ENCODE measurements around the gene CLPX. TPM values are rescaled to one million over a fixed set of nuclear protein-coding genes. Genes with fewer than 3 reads are reported as not detected.
"Not testable (repeated sequence)": the region's sequence is repeated elsewhere in the genome, so short reads cannot be mapped to it uniquely, and the experiment has no call there.

Gene CLPX
- polyA plus RNA-seq, 4 donors, result 13.2 to 45.9 (median 18.4) TPM

DNA sequence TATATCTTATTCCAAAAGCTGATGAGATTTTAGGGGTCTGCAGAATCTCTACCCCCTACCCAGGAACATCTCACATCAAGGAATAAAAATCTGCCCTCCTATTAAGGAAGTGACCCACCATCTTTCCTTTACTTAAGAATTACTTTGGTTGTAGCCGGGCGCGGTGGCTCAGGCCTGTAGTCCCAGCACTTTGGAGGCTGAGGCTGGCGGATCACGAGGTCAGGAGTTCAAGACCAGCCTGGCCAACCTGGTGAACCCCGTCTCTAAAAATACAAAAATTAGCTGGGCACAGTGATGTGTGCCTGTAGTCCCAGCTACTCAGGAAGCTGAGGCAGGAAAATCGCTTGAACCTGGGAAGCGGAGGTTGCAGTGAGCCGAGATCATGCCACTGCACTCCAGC is 3.3 kb upstream of the CLPX start:
- not testable (repeated sequence) for H3K36me3 ChIP-seq (ENCODE audit: control insufficient read depth in 3 of 3, insufficient read depth in 2 of 3, low read depth in 1 of 3, low read length in 3 of 3); H3K4me1 ChIP-seq (ENCODE audit: control insufficient read depth in 3 of 3, insufficient read depth in 2 of 3, low read depth in 1 of 3, low read length in 2 of 3); DNase-seq; H3K9me3 ChIP-seq (ENCODE audit: control insufficient read depth in 2 of 2, insufficient read depth in 1 of 2, low read depth in 1 of 2, low read length in 1 of 2); FAIRE-seq; H3K27ac ChIP-seq (ENCODE audit: low read depth in 1 of 3, low read length in 2 of 3); H3K4me3 ChIP-seq (ENCODE audit: low read depth in 1 of 3, low read length in 3 of 3); H3K27me3 ChIP-seq (ENCODE audit: control insufficient read depth in 3 of 3, insufficient read depth in 3 of 3, low read length in 3 of 3)
- WGBS, 3 donors, result 84 to 90% (median 85%) methylated on average over 9 of the region's 9 CpGs

DNA sequence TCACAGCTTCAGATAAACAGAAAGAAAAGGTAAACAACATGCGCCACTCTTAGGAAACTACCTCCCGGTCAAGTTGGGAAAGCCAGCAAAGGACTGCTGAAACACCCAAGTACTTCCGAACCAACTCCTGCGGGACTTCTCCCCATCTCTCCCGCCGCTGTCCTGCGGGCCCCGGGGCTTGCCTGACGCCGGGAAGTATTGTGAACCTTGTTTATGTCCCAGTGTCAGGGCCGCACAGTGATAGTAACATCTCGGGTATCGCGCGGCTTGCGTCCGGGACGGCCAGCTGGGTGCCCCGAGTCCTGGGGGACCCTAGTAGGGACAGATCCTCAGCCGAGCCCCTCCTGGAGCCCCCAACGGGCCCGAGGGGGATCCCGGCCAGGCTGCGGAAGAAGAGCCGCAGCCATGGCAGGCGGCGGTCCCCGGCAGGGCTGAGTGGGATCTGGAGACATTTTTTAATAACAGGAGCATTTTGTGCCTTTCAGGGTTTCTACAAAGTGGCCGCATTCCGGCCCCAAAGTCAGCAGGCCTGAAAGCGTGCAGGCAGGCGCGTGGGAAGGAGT is 756 bp downstream of the CLPX start:
- Histone ChIP-seq H3K9me3 (ENCODE audit: control insufficient read depth in 2 of 2, insufficient read depth in 1 of 2, low read depth in 1 of 2, low read length in 1 of 2) (no peaks in the 10 kb centered on the region), H3K27ac (ENCODE audit: low read depth in 1 of 3, low read length in 2 of 3) (peak overlapping the region; percentile 95 to 98 (median 95)), H3K4me1 (ENCODE audit: control insufficient read depth in 3 of 3, insufficient read depth in 2 of 3, low read depth in 1 of 3, low read length in 2 of 3) (peaks cover 0 to 5% (median 2%) of the 10 kb centered on the region in 3 donors), H3K36me3 (ENCODE audit: control insufficient read depth in 3 of 3, insufficient read depth in 2 of 3, low read depth in 1 of 3, low read length in 3 of 3) (peaks cover 0 to 5% (median 1%) of the 10 kb centered on the region in 3 donors), H3K4me3 (ENCODE audit: low read depth in 1 of 3, low read length in 3 of 3) (peak overlapping the region; percentile 80 to 95 (median 95)), H3K27me3 (ENCODE audit: control insufficient read depth in 3 of 3, insufficient read depth in 3 of 3, low read length in 3 of 3) (no peaks in the 10 kb centered on the region)
- FAIRE-seq (no peak), DNase-seq (peak; percentile 60 to 84)
- WGBS, 3 donors, result 0% methylated on average over 28 to 33 of the region's 33 CpGs

DNA sequence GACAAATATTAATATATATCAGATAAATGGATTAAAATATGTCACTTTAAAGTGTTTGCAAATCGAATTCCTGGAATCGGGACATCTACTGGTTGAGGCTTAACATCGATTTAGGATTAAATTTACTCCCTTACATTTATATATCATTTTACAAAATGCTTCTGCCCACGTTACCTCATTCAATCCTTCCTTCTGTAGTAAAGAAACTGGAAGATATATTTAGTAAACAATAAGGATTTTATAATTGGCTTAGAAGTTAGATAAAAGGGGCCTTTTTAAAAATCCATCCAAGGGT is 1.3 kb downstream of the CLPX start:
- H3K4me3 ChIP-seq (ENCODE audit: low read depth in 1 of 3, low read length in 3 of 3), result peak overlapping the region in 2 of 3 donors; percentile 80 to 95
- no peak for FAIRE-seq
- 2 to 4% (median 3%) methylated on average over 4 of the region's 4 CpGs for WGBS, 3 donors
- no peaks in the 10 kb centered on the region for H3K9me3 ChIP-seq (ENCODE audit: control insufficient read depth in 2 of 2, insufficient read depth in 1 of 2, low read depth in 1 of 2, low read length in 1 of 2)
- H3K27me3 ChIP-seq (ENCODE audit: control insufficient read depth in 3 of 3, insufficient read depth in 3 of 3, low read length in 3 of 3), result no peaks in the 10 kb centered on the region
- H3K36me3 ChIP-seq (ENCODE audit: control insufficient read depth in 3 of 3, insufficient read depth in 2 of 3, low read depth in 1 of 3, low read length in 3 of 3), result peaks cover 0 to 6% (median 2%) of the 10 kb centered on the region in 3 donors
- H3K4me1 ChIP-seq (ENCODE audit: control insufficient read depth in 3 of 3, insufficient read depth in 2 of 3, low read depth in 1 of 3, low read length in 2 of 3), result peaks cover 0 to 5% (median 2%) of the 10 kb centered on the region in 3 donors
- H3K27ac ChIP-seq (ENCODE audit: low read depth in 1 of 3, low read length in 2 of 3), result peak overlapping the region; percentile 34 to 95 (median 95)
- no peak for DNase-seq

DNA sequence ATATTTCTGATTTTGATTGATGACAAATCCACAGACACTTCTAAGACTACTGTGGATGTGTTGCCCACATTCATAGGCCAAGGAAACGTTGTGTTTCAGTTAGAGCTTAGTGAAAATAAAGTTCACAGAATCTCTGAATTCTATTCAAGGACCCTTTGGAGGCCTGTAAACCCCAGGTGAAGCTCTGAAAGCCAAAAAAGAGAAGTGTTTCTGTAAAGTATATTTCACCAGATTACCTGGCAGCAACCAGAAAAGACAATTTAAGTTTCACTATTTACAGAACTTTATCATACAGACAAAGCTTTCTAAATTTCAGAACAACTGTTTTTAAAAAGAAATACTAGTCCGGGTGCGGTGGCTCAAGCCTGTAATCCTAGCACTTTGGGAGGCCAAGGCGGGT is 2.6 kb downstream of the CLPX start:
- peaks cover 0 to 5% (median 2%) of the 10 kb centered on the region in 3 donors for H3K4me1 ChIP-seq (ENCODE audit: control insufficient read depth in 3 of 3, insufficient read depth in 2 of 3, low read depth in 1 of 3, low read length in 2 of 3)
- H3K27ac ChIP-seq (ENCODE audit: low read depth in 1 of 3, low read length in 2 of 3), result no peak overlapping the region
- H3K27me3 ChIP-seq (ENCODE audit: control insufficient read depth in 3 of 3, insufficient read depth in 3 of 3, low read length in 3 of 3), result no peaks in the 10 kb centered on the region
- DNase-seq (no peak), FAIRE-seq (no peak)
- peaks cover 0 to 15% (median 6%) of the 10 kb centered on the region in 3 donors for H3K36me3 ChIP-seq (ENCODE audit: control insufficient read depth in 3 of 3, insufficient read depth in 2 of 3, low read depth in 1 of 3, low read length in 3 of 3)
- H3K9me3 ChIP-seq (ENCODE audit: control insufficient read depth in 2 of 2, insufficient read depth in 1 of 2, low read depth in 1 of 2, low read length in 1 of 2), result no peaks in the 10 kb centered on the region
- 69 to 77% (median 73%) methylated on average over 4 of the region's 4 CpGs for WGBS, 3 donors
- no peak overlapping the region for H3K4me3 ChIP-seq (ENCODE audit: low read depth in 1 of 3, low read length in 3 of 3)

DNA sequence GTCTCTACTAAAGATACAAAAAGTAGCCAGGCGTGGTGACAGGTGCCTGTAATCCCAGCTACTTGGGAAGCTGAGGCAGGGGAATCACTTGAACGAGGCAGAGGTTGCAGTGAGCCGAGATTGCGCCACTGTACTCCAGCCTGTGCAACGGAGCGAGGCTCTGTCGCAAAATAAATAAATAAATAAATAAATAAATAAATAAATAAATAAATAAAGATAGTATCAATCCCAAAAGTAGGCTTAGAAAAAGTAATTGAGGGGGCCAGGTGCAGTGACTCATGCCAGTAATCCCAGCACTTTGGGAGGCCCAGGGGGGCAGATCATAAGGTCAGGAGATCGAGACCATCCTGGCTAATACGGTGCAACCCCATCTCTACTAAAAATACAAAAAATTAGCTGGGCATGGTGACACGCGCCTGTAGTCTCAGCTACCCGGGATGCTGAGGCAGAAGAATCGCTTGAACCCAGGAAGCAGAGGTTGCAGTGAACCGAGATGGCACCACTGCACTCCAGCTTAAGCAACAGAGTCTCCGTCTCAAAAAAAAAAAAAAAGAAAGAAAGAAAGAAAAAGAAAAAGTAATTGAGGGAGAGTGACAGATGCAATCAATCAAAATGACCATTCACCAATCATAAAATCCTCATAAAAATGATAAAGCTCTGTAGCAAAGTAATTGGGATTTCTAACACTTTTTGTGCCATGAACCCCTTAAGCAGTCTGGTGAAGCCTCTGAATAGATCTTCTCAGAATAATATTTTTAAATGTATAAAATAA is 3.4 kb downstream of the CLPX start:
- not testable (repeated sequence) for H3K9me3 ChIP-seq (ENCODE audit: control insufficient read depth in 2 of 2, insufficient read depth in 1 of 2, low read depth in 1 of 2, low read length in 1 of 2); DNase-seq; FAIRE-seq; H3K4me1 ChIP-seq (ENCODE audit: control insufficient read depth in 3 of 3, insufficient read depth in 2 of 3, low read depth in 1 of 3, low read length in 2 of 3); H3K27me3 ChIP-seq (ENCODE audit: control insufficient read depth in 3 of 3, insufficient read depth in 3 of 3, low read length in 3 of 3); H3K27ac ChIP-seq (ENCODE audit: low read depth in 1 of 3, low read length in 2 of 3); H3K4me3 ChIP-seq (ENCODE audit: low read depth in 1 of 3, low read length in 3 of 3)
- WGBS, 3 donors, result 87 to 93% (median 88%) methylated on average over 14 to 15 of the region's 15 CpGs
- peaks cover 0 to 20% (median 6%) of the 10 kb centered on the region in 3 donors for H3K36me3 ChIP-seq (ENCODE audit: control insufficient read depth in 3 of 3, insufficient read depth in 2 of 3, low read depth in 1 of 3, low read length in 3 of 3)

DNA sequence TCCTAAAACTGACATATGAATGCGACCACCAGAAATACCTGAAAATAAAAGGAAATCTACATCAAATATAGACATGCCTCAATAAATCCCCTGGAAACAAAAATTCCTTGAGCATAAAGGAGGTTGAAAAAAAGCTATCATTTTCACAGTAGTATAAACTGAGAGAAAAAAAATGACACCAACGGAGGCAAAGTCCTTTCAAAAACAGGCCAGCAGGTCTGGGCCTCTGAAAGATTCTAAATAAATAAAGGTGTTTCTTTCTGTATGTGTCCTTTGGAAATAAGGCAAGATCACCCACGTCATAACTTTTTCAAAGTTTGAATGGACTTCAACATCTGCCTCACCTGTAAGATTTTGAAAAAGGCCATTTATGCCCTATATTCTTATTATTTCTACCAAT is 5.0 kb downstream of the CLPX start:
- Histone ChIP-seq H3K27me3 (ENCODE audit: control insufficient read depth in 3 of 3, insufficient read depth in 3 of 3, low read length in 3 of 3) (no peaks in the 10 kb centered on the region), H3K4me1 (ENCODE audit: control insufficient read depth in 3 of 3, insufficient read depth in 2 of 3, low read depth in 1 of 3, low read length in 2 of 3) (peaks cover 0 to 2% (median 0%) of the 10 kb centered on the region in 3 donors), H3K4me3 (ENCODE audit: low read depth in 1 of 3, low read length in 3 of 3) (no peak overlapping the region), H3K27ac (ENCODE audit: low read depth in 1 of 3, low read length in 2 of 3) (no peak overlapping the region), H3K36me3 (ENCODE audit: control insufficient read depth in 3 of 3, insufficient read depth in 2 of 3, low read depth in 1 of 3, low read length in 3 of 3) (peaks cover 2 to 26% (median 6%) of the 10 kb centered on the region in 3 donors), H3K9me3 (ENCODE audit: control insufficient read depth in 2 of 2, insufficient read depth in 1 of 2, low read depth in 1 of 2, low read length in 1 of 2) (no peaks in the 10 kb centered on the region)
- FAIRE-seq (no peak), DNase-seq (peak in 1 of 2 donors; percentile 18)
- WGBS, 3 donors, result 81 to 89% (median 84%) methylated on average over 3 of the region's 3 CpGs

DNA sequence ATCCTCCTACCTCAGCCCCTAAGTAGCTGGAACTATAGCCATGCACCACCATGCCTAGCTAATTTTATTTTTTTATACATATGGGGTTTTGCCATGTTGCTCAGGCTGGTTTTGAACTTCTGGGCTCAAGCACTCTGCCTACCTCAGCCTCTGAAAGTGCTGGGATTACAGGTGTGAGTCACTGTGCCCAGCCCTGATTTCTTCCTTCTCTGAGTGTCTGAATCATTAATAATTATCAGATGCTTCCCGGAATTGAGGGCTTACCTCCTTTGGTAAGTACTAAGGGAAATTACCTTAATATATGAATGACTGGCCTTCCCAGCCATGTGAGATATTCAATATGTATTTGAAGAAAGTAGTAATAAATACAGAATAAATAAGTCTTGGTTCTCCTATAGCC is 7.2 kb downstream of the CLPX start:
- FAIRE-seq, result no peak

DNA sequence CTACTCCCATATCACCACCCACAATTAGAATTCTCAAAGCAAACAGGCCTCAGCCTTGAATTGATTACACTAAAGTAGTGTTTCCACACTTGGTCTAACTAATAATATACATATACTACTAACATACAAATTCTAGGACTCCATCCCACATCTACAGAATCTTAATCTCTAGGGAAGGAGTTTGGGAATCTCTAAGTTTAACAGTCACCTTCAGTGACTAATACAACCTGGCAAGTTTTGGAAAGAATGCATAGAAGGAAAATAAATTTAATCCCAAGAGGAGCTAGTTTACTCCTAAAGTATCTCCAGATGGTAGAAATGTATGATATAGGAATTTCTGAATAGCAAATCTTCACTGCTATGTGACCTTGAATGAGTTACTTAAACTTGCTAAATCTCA is 9.1 kb downstream of the CLPX start:
- DNase-seq, result no peak
- H3K4me1 ChIP-seq (ENCODE audit: control insufficient read depth in 3 of 3, insufficient read depth in 2 of 3, low read depth in 1 of 3, low read length in 2 of 3), result no peaks in the 10 kb centered on the region
- FAIRE-seq, result no peak
- no peaks in the 10 kb centered on the region for H3K9me3 ChIP-seq (ENCODE audit: control insufficient read depth in 2 of 2, insufficient read depth in 1 of 2, low read depth in 1 of 2, low read length in 1 of 2)
- H3K4me3 ChIP-seq (ENCODE audit: low read depth in 1 of 3, low read length in 3 of 3), result no peak overlapping the region
- H3K36me3 ChIP-seq (ENCODE audit: control insufficient read depth in 3 of 3, insufficient read depth in 2 of 3, low read depth in 1 of 3, low read length in 3 of 3), result peaks cover 2 to 42% (median 4%) of the 10 kb centered on the region in 3 donors
- H3K27me3 ChIP-seq (ENCODE audit: control insufficient read depth in 3 of 3, insufficient read depth in 3 of 3, low read length in 3 of 3), result no peaks in the 10 kb centered on the region
- no peak overlapping the region for H3K27ac ChIP-seq (ENCODE audit: low read depth in 1 of 3, low read length in 2 of 3)

More for the DNA sequence above, 7.2 kb downstream of the CLPX start:
- Histone ChIP-seq H3K27me3 (ENCODE audit: control insufficient read depth in 3 of 3, insufficient read depth in 3 of 3, low read length in 3 of 3) (no peaks in the 10 kb centered on the region), H3K4me1 (ENCODE audit: control insufficient read depth in 3 of 3, insufficient read depth in 2 of 3, low read depth in 1 of 3, low read length in 2 of 3) (peaks cover 0 to under 1% (median 0%) of the 10 kb centered on the region in 3 donors), H3K4me3 (ENCODE audit: low read depth in 1 of 3, low read length in 3 of 3) (no peak overlapping the region), H3K9me3 (ENCODE audit: control insufficient read depth in 2 of 2, insufficient read depth in 1 of 2, low read depth in 1 of 2, low read length in 1 of 2) (no peaks in the 10 kb centered on the region), H3K36me3 (ENCODE audit: control insufficient read depth in 3 of 3, insufficient read depth in 2 of 3, low read depth in 1 of 3, low read length in 3 of 3) (peaks cover 2 to 32% (median 6%) of the 10 kb centered on the region in 3 donors), H3K27ac (ENCODE audit: low read depth in 1 of 3, low read length in 2 of 3) (peak overlapping the region in 1 of 3 donors; percentile 80)
- peak in 1 of 2 donors; percentile 79 for DNase-seq
- WGBS, 3 donors, result 19 to 58% (median 33%) methylated on average over 1 of the region's 1 CpG

Measured in small intestine (tissue), 7 donors.